Glomerular endothelial cell (primary cell): Measurements from ENCODE around the gene RFX6. TPM values are rescaled to one million over a fixed set of nuclear protein-coding genes. Genes with fewer than 3 reads are reported as not detected.

Source experiments
- DNase-seq: peaks from one replicate; pipeline ENCODE4 v3.0.0-alpha.2; 2011; ENCODE audit warnings: low read depth, low spot score; ENCODE audit errors: extremely low read depth
- total RNA-seq: library from RNA; depleted of rRNA; stranded (reverse); fragments of >200 nt; gene quantifications from 2 replicates; pipeline ENCODE4 v1.2.3, GENCODE V29; 2015

RFX6 gene
- total RNA-seq, 1 donor from 2014 or later, result not detected

DNA sequence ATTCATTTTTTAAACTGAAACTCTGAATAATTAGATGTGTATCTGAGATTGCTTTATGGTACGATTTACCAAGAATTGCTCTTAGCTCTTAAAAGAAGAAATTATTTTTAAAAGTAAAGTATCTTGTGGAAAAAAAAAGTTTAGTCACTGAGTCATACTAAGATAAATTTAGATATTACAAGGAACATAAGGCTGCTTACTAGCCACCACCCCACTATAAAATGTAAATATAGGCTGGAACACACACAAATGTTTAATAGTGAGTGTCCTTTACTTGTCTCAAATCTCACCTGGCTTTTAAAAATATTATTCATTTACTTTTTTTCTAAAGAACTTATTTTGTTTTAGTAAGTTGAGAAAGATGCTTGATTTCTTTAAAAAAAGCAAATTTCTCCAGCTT lies 17.6 kb downstream of the RFX6 start:
- DNase-seq, result no peak

DNA sequence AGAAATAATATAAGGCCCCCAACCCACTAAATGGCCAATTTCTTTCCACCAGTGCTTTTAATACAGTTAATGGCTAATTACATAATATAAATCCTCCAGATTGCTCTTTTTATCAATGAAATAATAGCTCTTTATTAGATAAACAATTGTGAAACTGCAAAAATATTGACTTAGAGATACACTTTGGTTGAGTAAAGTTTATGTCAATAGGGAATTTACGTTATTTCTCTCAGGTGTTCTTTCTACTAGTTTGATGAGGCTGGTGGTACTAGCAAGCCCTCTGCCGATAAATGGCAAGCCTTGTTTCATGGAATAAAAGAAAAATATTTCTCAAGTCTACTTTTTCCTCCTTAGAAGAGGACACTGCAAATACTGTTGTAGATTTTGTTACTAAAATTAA lies 18.9 kb downstream of the RFX6 start:
- DNase-seq, result no peak

DNA sequence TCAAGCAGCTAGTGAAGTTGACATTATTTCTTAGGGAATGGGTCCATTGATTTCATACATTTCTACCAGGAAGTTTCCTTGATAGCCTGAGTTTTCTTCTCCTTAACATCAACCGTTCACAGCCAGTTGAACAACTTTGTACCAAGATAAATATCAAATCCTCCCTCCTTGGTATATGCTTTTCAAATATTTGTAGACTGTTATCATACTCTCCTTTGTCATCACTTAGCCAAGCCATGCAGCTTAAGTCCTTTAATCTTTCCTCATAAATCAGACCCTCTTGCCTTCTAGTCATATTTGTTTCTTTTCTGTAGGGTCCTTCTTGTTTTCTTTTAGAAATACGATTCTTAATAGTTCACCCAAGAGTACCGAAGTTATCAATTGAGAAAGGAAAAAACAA lies 25.6 kb downstream of the RFX6 start:
- DNase-seq, result no peak

DNA sequence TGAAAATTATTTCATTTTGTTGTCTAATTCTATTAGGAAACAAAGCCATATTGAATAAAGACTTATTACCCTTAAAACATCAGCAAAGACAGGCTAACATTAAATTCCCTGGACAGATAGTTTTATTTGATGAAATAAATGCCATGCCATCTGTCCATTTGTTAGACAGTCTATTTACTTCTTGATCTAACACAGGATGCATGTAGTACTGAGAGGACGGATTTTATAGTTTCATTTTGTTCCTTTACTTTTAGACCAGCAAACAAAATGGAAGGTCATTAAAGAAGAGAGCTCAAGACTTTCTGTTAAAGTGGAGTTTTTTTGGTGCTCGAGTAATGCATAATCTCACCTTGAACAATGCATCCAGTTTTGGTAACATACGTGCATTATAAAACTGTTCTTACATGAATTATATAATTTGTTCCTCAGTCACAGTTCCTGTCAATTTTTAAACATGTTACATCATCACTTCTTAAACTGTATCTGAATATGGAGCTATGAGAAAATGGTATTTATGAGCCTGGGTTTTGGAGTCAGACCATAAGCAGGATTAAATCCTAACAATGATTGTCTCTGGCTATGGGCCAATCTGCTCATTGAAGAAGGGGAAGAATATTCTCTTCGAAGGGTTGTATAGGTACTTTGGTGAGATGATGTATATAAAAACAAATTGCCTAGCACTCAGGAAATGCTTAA lies 46.0 kb downstream of the RFX6 start:
- no peak for DNase-seq

DNA sequence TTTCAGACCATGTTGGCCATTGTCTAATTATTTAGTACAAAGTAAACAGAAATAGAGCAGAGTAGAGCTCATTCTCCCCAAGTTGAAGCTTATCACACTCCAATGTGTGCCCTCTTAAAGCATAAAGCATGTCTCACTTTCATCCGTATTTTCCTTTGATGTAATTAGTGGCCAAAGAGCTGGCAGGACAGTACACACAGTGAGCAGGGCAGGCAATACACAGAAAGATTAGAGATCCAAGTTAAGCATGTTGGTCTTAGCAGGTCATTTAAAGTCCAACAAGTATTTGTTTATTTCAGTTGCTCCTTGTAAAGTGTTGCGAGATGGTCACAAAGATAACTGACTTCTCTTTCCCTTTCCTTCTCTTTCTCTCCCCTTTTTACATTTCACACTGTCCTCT lies 47.2 kb downstream of the RFX6 start:
- DNase-seq, result no peak

DNA sequence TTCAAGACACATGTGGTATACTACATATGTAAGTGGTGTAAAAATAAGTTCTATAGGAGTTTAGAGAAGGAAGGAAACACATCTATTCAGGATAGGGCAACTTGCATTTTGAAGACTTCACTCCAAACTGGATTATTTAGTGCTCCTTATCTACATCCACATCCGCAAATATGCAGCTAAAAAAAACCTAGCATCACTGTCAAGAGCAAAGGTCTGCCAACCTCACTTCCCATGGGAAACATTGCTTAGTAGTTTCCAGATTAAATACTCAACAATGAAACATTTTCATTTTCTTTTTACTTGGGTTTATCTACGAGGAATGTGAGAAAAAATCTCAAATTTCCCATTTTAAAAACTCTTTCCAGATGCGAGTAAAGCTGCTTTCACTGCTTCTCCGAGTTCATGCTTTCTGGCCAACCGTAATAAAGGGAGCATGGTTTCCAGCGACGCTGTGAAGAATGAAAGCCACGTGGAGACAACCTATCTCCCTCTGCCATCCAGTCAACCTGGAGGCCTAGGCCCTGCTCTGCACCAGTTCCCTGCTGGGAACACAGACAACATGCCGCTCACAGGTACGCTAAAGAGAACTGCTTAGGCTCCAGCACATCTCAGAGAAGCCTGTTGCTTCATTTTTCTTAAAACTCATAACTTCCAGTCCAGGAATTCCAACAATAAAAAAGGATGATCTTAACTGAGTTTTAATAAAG lies 48.2 kb downstream of the RFX6 start:
- DNase-seq, result no peak

DNA sequence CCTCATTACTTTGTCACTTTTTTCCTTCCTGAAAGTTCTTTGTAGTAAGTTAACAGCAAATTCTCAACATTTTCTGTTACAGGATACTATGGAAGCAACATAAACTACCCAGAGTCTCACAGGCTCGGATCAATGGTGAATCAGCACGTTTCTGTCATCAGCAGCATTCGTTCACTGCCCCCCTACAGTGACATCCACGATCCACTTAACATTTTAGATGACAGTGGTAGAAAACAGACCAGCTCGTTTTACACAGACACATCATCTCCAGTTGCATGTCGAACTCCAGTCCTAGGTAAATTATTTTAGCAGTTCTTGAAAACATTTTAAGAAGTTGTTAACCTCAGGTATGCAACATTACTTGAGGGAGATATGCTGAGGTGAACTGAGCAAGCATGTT lies 51.6 kb downstream of the RFX6 start:
- no peak for DNase-seq

DNA sequence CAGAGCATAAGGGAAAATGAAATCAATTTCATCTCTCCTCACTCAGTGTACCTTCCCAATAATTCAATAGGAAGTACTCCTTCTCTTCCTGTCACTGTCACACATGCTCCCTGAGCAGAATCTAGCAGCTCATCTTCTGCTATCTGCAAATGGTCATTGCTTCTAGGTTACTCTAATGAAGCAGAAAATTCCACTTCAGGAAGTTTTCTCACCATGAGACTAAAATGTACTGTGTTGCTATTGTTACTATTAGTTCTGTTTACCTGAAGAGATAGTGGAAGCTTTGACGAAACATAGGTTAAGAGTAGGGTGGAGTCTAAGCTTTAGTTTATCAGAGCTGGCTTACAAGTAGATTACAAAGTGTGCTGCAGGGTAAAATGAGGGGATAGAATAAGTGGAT lies 52.8 kb downstream of the RFX6 start:
- no peak for DNase-seq

DNA sequence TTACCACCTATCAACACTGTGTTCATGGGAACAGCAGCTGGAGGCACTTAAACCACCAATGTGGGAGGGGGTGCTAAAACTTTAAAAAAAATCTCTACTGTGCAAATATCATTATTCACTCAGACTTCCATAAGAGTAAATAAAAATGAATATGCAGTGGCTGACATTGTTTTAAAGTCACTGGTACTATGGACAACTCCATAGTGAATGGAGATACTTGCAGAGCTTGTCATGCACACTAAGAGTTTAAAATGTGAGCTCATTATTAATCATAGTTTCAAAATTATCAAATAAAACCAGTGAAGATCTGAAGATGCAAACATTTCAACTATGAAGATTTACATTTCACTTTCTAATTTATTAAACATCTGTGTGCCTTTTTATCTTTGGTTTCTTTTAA lies 54.4 kb downstream of the RFX6 start:
- no peak for DNase-seq

DNA sequence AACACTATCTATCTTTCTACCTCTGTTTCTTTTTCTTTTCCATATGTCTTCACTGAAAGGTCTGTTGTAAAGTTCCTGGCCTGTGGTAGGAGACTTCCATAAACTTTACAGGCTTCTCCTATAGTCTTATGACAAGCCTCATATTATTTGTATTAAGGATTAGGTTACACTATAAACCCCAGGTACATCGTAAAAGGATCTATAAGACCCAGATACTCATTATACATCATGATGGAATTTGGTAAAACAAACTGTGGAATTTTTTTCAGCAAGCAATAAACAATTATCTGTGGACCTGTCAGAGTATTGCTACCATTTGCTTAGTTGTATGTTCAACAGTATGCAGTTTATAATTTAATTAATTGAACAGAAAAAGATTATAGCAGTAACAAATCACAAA lies 55.5 kb downstream of the RFX6 start:
- DNase-seq, result no peak

DNA sequence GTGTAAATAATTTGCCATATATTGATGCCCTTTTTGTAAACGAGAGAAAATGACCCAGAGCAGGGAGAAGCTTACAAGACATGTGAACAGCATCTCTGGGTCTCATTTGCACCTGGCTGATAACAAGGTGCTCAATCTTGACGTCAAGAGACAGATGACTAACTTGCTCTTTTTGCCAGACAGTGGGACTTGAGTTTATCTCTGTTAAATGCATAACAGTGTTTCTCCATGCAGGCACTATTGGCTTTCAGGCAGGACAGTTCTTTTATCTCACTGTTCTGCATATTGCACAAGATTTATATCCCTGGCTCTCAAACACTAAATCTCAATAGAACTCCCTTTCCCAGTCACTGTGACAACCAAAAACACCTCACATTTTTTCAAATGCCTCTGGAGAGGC lies 56.4 kb downstream of the RFX6 start:
- no peak for DNase-seq

DNA sequence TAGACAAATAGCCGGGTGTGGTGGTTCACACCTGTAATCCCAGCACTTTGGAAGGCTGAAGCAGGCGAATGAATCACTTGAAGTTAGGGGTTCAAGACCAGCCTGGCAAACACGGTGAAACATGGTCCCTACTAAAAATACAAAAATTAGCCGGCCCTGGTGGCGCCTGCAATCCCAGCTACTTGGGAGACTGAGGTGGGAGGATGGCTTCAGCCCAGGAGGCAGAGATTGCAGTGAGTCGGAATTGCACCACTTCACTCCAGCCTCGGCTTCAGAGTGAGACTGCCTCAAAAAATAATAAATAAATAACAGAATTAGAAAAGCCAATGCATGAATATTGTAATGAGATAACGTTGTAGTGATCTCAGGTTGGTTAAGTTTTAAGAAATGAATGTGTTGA lies 61.3 kb downstream of the RFX6 start:
- no peak for DNase-seq

DNA sequence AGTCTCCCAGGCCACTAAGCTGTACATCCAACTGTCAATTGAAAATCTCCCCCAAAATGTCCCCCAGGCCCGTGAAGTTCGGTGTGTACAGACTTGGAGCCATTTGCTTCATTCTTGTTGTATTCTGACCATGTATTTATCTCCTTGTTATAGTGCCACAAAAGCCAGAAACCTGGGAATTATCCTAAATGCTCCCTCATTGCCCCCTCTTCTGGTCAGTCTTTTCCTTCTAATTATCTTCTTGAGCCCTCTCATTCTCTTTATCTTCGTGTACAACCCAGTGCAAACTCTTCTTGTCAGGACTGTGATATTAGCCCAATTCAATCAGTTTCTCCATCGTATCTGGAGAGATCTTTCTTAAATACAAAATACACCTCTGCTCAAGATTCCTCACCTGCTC lies 64.7 kb downstream of the RFX6 start:
- no peak for DNase-seq

DNA sequence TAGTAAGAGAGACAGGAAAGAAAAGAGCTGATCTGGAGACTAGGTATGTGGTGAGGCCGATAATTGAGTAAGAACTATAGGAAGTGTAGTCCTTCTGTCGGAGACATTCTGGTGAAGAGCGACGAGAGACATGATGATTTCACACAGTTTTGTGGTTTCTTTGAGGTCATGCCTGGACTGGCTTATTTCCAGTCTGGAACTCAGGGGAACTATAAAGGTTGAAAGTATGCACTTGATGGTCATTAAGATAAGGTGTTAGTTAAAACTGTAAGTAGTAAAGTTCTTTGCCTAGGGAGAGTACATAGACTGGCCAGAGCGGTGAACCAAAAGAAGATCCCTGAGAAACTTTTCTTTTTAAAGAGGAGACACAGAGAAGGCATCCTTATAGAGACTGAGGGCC lies 68.8 kb downstream of the RFX6 start:
- DNase-seq, result no peak

DNA sequence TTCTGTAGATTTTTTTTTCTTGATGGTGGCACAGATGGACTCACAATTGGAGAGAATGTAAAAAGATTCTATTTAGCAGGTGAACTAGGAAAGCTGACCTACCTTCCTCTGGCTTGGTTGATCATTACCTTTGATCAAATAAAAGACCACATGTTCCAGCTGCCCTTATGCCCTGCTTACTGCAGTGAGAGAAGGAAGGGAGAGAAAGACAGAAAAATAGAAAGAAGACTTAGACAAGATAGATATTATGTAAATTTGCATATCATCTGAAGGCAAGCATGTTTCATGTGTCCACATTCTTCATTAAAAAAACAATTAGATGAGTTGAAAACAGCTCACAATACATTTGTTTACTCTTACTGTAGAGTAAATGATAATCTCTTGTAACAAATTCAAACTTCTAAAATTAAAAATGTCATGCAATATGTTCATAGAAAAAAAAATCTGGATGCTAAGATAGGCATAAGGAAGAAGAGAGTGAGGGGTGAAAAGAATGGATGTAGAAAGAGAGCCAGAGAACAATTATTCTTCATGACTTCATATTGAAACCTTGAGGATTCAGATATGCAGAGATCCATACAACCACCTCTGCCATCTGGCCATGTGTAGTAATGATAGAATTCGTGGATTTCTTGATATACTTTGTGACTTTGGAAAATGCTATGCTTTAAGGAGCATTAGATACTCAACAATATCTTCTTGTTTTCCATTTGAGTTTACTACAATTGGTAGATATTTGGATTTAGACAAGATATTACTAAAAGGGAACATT lies 71.7 kb downstream of the RFX6 start:
- no peak for DNase-seq

DNA sequence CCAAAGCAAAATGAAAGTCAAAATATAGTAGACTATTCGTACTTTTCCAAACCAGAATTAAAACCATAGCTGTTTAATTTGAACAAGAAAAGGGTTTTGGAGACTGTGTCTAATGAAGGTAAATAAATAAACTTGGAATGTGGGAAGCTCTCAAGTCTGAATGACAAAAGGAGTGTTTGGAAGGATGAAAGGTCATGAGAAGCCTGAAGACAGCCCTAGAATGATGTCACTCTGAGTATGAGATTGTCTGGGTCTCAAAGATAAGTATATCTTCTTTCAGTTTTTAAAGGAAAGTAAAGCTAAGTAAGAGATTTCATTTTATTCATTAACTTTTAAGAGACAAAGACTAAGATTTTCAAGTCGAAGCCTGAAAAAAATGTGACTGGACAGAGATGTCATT lies 72.9 kb downstream of the RFX6 start:
- DNase-seq, result no peak

DNA sequence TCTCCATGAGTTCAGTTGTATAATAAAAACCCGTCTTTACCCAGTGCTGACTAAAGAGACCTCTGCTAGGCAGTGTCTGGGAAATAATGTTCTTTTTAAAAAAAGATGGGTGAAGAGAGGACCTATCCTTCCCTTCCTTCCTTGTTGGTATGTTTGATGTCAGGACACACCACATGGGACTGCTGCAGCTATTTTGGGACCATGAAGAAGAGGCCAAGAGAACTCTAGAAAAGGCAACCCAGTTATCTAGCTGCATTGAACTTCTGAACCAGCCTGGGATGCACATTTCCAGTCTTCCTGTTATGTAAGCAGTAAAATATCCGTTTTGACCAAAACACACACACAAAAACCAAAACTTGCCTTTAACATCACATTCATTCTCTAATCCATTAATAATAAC lies 77.3 kb downstream of the RFX6 start:
- no peak for DNase-seq

DNA sequence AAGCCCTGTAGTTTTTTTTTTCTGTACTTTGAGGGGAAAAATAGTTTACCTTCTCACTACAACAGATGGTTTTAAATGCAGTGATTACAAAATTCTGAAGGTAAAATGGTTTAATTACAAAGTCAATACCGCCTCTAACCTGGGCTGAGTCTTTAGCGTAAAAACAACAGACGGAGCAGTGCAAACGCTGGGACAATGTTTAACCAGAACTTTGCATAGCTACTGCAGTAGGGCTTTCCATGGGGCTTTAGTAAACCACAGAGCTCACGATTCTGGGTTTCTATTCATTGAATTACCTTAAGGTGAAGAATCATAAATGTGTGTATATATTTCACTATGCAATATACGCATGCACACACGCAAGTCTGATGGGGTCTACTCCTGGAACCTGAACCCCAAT lies 77.9 kb downstream of the RFX6 start:
- DNase-seq, result no peak

DNA sequence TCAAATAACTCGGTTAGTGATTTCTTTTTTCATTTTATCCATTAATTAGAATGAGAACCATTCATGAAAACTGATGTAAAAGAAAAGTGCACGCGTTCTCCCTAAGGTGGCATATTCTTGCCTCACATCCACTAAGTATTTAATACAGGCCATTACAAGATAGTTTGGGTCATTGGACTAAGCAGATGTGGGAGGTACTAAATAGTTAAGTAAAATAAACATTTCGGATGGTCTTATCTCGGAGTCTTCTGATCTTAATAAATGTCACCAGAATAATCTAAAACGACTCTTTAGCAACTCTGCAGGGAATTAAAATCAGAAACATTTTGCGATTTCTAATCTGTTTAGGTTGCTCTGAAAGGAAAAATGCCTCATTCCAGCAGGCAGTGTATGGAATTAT lies 78.7 kb downstream of the RFX6 start:
- no peak for DNase-seq

DNA sequence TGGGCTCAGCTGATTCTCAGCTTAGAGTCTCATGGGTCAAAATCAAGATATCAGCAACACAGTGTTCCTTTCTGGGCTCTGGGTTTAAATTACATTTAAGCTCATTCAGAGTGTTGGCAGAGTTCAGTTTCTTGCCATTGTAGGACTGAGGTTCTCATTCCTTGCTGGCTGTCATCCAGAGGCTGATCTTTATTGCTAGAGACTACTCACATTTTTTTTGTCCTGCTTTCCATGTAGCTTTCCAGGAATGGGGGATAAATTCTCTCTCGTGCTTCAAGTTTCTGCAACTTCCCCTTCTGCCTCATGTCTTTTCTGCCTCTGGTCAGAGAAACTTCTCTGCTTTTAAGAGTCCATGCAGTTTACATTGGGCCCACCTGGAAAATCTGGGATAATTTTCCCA lies 86.9 kb downstream of the RFX6 start:
- no peak for DNase-seq

DNA sequence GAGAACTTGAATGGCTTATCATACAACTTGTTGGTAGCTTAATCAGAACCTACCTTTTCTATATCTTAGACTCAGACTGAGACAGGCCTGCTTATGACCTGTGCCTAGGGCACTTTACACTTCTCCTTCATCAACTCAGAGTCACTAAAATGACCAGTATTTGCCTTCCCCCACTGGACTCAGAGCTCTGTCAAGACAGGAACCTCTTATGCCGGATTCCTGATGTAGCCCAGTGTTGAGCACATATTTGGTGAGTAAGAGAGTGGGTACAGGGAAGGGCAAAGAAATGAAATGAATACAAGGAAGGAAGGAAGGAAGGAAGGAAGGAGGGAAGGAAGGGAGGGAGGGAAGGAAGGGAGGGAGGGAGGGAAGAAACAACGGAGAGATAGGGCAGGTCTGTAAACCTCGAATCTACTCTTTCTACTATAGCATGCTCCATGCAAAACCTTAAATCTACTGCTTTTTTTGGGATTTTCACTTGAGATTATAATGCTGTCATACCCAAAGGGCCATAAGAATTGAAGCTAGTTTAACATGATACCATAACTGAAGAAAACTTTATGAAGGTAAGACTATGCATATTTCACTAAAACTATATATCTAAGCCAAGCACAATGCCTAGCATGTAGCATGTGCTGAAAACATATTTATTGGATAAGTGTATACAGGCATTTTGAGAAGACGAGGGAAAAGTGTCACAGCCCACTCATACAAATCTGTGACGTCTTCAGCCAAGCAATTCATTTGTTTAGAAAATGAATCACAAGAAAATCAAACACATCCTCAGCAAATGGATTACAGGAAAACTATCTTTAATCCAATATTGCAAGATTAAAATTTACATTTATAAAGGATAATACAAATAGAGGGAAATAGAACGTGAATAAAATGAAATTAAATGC lies 89.9 kb downstream of the RFX6 start:
- no peak for DNase-seq
